Nephron progenitor cell (in vitro differentiated cells): ENCODE data around the gene BTBD16.

Experiments used
- DNase-seq: peaks from one replicate; pipeline ENCODE4 v3.0.0; 2021
- H3K27ac Mint-ChIP-seq: 2 replicates; pipeline ENCODE4 v1.8.0; 2021; ENCODE audit warnings: mild to moderate bottlenecking, moderate library complexity, mixed read lengths
- H3K27me3 Mint-ChIP-seq: 2 replicates; pipeline ENCODE4 v1.8.0; 2021; ENCODE audit warnings: mild to moderate bottlenecking, low read depth, mixed read lengths; ENCODE audit not compliant: poor library complexity
- H3K36me3 Mint-ChIP-seq: 2 replicates; pipeline ENCODE4 v1.8.0; 2021; ENCODE audit warnings: low read depth, mixed read lengths
- H3K4me1 Mint-ChIP-seq: 2 replicates; pipeline ENCODE4 v1.8.0; 2021; ENCODE audit warnings: mixed read lengths
- H3K4me3 Mint-ChIP-seq: 2 replicates; pipeline ENCODE4 v1.8.0; 2021; ENCODE audit warnings: mild to moderate bottlenecking, moderate library complexity, mixed read lengths
- H3K9me3 Mint-ChIP-seq: 2 replicates; pipeline ENCODE4 v1.8.0; 2021; ENCODE audit warnings: mild to moderate bottlenecking, moderate library complexity, mixed read lengths
- TF ChIP-seq, protein P1 (sequence below): fragments of 200-600 bp; sonication (generic); IDR thresholded peaks from 2 replicates; pipeline ENCODE4 v1.5.0; 2021; ENCODE audit warnings: antibody characterized with exemption

BTBD16 gene

DNA sequence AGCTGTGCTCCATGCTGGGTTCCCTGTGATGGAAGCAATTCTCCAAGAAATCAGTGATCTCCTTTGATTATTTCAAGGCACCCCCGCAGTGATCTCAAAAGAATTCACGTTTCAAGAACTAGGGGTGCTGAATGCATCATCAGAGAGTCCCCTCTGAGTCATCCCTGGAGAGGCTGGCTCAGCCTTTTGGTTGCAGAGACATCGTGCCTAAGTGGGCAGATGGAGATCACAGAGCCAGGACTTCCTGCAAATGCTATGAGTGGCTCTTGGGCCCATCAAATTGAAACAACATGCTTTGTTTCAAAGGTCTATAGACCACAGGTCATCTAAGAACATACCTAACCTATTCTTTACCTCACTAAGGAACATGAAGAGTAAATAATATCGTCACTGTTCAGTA lies 61.9 kb downstream of the BTBD16 start:
- DNase-seq = no peak
- Mint-ChIP-seq H3K36me3 (no peaks in the 10 kb centered on the region), H3K4me1 (peaks cover 32% of the 10 kb centered on the region), H3K27ac (no peak overlapping the region), H3K27me3 (peaks cover 4% of the 10 kb centered on the region), H3K9me3 (peaks cover 4% of the 10 kb centered on the region), H3K4me3 (no peak overlapping the region)
- TF ChIP-seq, protein P1, sequence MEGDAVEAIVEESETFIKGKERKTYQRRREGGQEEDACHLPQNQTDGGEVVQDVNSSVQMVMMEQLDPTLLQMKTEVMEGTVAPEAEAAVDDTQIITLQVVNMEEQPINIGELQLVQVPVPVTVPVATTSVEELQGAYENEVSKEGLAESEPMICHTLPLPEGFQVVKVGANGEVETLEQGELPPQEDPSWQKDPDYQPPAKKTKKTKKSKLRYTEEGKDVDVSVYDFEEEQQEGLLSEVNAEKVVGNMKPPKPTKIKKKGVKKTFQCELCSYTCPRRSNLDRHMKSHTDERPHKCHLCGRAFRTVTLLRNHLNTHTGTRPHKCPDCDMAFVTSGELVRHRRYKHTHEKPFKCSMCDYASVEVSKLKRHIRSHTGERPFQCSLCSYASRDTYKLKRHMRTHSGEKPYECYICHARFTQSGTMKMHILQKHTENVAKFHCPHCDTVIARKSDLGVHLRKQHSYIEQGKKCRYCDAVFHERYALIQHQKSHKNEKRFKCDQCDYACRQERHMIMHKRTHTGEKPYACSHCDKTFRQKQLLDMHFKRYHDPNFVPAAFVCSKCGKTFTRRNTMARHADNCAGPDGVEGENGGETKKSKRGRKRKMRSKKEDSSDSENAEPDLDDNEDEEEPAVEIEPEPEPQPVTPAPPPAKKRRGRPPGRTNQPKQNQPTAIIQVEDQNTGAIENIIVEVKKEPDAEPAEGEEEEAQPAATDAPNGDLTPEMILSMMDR = no peak

DNA sequence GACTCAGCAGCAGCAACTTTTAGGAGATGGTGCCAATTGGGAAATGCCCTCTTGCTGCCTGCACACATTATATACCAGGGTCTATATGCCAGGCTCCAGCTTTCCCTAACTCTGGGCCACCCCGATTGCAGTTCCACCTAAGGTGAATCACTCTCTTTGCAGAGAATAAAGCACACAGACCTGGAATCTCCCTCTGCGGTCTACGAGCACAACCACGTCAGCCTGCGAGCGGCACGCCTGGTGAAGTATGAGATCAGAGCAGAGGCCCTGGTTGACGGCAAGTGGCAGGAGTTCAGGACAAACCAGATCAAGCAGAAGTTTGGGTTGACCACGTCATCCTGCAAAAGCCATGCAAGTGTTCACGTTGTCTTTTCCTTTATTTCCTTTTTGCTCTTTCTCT lies 65.2 kb downstream of the BTBD16 start:
- Mint-ChIP-seq H3K4me1 (peaks cover 47% of the 10 kb centered on the region), H3K9me3 (peaks cover 4% of the 10 kb centered on the region), H3K36me3 (no peaks in the 10 kb centered on the region), H3K27ac (no peak overlapping the region), H3K4me3 (no peak overlapping the region), H3K27me3 (no peaks in the 10 kb centered on the region)
- TF ChIP-seq, protein P1 = no peak
- DNase-seq = no peak

DNA sequence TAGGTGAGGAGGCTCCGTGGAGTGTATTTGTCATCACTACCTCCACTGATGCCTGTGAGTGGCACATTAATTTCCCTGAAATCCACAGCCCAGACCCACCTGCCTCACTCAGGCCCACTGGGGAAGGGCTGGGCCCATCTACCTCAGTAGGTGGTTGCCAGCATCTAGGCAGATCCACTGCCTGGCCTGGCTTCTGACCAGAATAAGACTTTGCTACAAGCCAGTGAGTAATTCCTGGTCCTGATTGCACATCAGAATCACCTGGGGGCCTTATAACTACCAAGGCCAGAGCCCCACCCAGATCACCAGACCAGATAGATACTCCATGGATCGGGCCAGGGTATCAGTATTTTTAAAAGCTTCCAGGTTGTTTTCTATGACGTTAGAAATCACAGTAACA lies 65.9 kb downstream of the BTBD16 start:
- DNase-seq = no peak
- Mint-ChIP-seq H3K4me1 (peaks cover 41% of the 10 kb centered on the region), H3K27ac (no peak overlapping the region), H3K36me3 (no peaks in the 10 kb centered on the region), H3K4me3 (no peak overlapping the region), H3K27me3 (no peaks in the 10 kb centered on the region), H3K9me3 (peaks cover 4% of the 10 kb centered on the region)
- TF ChIP-seq, protein P1 = no peak

DNA sequence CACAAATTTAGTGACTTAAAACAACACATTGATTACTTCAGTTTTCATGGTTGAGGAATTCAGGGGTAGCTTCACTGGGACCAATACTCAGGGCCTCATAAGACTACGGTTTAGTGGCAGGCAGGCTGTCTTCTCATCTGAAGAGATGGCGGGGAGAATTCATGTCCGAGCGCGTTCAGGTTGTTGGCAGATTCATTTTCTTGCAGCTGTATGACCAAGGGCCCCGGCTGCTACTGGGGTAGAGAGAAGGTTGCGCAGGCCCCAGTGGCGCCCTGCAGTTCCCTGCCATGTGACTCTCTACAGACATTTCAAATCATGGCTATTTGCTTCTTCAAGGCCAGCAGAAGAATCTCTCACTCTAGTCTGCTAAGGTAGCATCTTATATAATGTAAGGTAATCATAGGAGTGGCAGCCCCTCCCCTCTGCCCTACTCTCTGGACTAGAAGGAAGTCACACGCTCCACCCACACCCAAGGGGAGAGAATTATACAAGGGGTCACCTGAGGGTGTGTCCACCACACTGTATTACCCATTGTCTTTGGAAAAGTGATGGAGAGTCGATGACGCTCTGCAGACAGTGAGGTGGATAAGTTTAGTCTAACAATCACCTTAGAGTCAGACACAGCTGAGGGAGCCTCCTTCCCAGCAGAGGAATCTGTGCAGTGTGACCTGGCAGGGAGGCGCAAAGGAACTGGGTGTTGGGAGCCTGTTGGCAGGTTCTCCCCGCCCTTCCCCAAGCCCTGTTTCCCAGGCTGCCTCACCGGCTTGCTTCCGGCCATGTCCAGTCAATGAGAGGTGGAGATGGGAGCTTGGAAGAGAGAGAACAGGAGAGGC lies 67.7 kb downstream of the BTBD16 start:
- Mint-ChIP-seq H3K36me3 (no peaks in the 10 kb centered on the region), H3K4me3 (no peak overlapping the region), H3K27ac (peak overlapping the region; percentile 49), H3K9me3 (peaks cover 4% of the 10 kb centered on the region), H3K27me3 (peaks cover 8% of the 10 kb centered on the region), H3K4me1 (peaks cover 38% of the 10 kb centered on the region)
- TF ChIP-seq, protein P1 = no peak
- DNase-seq = no peak

DNA sequence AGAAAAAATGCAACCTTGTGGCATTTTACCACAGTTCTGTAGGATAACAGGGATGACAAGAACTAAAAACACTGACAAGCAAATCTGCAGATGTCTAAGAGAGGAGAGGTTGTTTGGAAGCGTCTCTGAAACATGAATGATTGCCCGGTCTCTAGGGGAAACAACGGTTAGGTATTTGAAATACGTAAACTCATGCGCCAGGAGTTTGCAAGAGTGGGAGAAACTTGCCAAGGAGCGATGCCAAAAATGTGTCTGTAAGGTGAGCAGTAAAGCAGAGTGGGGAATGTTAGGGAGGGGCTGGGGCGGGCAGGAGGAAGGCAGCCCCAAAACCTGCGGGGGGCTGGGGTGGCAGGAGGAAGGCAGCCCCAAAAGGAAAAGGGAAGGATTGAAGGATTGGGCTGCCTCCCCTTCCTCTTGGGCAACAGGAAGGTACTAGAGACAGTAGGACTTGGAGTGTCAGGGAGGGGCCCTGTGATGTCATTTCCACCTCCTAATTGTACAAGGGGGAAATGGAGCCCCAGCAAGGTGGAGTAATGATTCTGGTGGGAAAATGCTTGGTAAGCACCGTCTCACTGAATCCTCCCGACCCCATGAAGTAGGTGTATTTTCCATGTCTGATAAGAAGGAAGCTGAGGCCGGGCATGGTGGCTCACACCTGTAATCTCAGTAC lies 70.2 kb downstream of the BTBD16 start:
- DNase-seq = no peak
- TF ChIP-seq, protein P1 = no peak
- H3K27ac Mint-ChIP-seq = peak overlapping the region; percentile 4

More for the DNA sequence above, 70.2 kb downstream of the BTBD16 start:
- Mint-ChIP-seq H3K4me1 (peaks cover 44% of the 10 kb centered on the region), H3K9me3 (peaks cover 16% of the 10 kb centered on the region), H3K4me3 (no peak overlapping the region), H3K27me3 (peaks cover 9% of the 10 kb centered on the region), H3K36me3 (peaks cover 14% of the 10 kb centered on the region)
